GM23248 (cell line): ENCODE results near the gene ARHGEF25.
"Not testable (repeated sequence)": the region's sequence is repeated elsewhere in the genome, so short reads cannot be mapped to it uniquely, and the experiment has no call there.

Source experiments
- EZH2 ChIP-seq: fragments of 200-600 bp; sonication (generic); IDR thresholded peaks from 2 replicates; pipeline ENCODE4 v1.6.1; 2018; ENCODE audit warnings: antibody characterized with exemption, mild to moderate bottlenecking; ENCODE audit not compliant: insufficient read depth, poor library complexity, severe bottlenecking
- EZH2phosphoT487 ChIP-seq: fragments of 200-600 bp; sonication (generic); IDR thresholded peaks from 2 replicates; pipeline ENCODE4 v1.6.1; 2018; ENCODE audit warnings: antibody characterized with exemption, moderate library complexity, mild to moderate bottlenecking, low read depth; ENCODE audit not compliant: insufficient read depth

DNA sequence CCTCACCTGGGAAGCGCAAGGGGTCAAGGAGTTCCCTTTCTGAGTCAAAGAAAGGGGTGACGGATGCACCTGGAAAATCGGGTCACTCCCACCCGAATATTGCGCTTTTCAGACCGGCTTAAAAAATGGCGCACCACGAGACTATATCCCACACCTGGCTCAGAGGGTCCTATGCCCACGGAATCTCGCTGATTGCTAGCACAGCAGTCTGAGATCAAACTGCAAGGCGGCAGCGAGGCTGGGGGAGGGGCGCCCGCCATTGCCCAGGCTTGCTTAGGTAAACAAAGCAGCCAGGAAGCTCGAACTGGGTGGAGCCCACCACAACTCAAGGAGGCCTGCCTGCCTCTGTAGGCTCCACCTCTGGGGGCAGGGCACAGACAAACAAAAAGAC is 35.4 kb downstream of the ARHGEF25 start:
- not testable (repeated sequence) for TF ChIP-seq EZH2phosphoT487, EZH2
